Loucy (cell line): Measurements from ENCODE around the gene TYW1.
"Not testable (repeated sequence)": the region's sequence is repeated elsewhere in the genome, so short reads cannot be mapped to it uniquely, and the experiment has no call there.

ENCODE experiments used
- EZH2phosphoT487 ChIP-seq: fragments of 200-600 bp; IDR thresholded peaks from 2 replicates; pipeline ENCODE4 v1.6.1; 2018; ENCODE audit warnings: antibody characterized with exemption, mild to moderate bottlenecking, moderate library complexity, borderline replicate concordance
- TF ChIP-seq, protein P1 (sequence below): fragments of 200-600 bp; sonication (generic); conservative IDR thresholded peaks from 2 replicates; pipeline ENCODE4 v1.5.1; 2014; ENCODE audit warnings: mild to moderate bottlenecking, antibody characterized with exemption, low read length

DNA sequence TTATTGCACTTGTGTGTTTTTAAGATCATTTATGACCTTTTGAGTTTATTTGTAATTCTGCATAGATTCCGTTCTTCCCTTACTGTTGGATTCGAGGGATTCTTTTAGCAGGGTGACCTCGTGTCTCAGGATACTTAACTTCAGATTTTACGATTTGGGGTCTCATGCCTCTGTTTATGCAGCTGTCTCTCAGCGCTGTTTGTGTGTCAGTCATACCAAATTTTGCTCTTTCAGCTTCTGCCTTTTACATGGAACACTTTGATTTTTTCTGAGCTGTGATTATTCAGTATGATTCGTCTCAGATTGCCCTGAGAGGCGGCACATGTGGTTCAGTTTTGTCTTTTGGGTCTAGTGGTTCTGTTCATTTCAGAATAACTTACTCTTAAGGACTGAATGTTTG lies 236.9 kb downstream of the TYW1 start:
- TF ChIP-seq, protein P1, sequence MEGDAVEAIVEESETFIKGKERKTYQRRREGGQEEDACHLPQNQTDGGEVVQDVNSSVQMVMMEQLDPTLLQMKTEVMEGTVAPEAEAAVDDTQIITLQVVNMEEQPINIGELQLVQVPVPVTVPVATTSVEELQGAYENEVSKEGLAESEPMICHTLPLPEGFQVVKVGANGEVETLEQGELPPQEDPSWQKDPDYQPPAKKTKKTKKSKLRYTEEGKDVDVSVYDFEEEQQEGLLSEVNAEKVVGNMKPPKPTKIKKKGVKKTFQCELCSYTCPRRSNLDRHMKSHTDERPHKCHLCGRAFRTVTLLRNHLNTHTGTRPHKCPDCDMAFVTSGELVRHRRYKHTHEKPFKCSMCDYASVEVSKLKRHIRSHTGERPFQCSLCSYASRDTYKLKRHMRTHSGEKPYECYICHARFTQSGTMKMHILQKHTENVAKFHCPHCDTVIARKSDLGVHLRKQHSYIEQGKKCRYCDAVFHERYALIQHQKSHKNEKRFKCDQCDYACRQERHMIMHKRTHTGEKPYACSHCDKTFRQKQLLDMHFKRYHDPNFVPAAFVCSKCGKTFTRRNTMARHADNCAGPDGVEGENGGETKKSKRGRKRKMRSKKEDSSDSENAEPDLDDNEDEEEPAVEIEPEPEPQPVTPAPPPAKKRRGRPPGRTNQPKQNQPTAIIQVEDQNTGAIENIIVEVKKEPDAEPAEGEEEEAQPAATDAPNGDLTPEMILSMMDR: not testable (repeated sequence)
- not testable (repeated sequence) for TF ChIP-seq EZH2phosphoT487
